OCI-LY1 (cell line): Measurements from ENCODE around the gene TNIP3.
"Not testable (repeated sequence)": the region's sequence is repeated elsewhere in the genome, so short reads cannot be mapped to it uniquely, and the experiment has no call there.

ENCODE experiments used
- EZH2 ChIP-seq: fragments of 200-600 bp; sonication (generic), shearing (Covaris generic); IDR thresholded peaks from 2 replicates; pipeline ENCODE4 v1.8.0; 2017; ENCODE audit warnings: borderline replicate concordance, mixed run types, mild to moderate bottlenecking, antibody characterized with exemption, low read length, moderate library complexity, mixed read lengths
- TF ChIP-seq, protein P1 (sequence below): fragments of 200-600 bp; sonication (generic), shearing (Covaris generic); IDR thresholded peaks from 2 replicates; pipeline ENCODE4 v1.5.1; 2017; ENCODE audit warnings: mild to moderate bottlenecking, antibody characterized with exemption, low read length, moderate library complexity, mixed read lengths

DNA sequence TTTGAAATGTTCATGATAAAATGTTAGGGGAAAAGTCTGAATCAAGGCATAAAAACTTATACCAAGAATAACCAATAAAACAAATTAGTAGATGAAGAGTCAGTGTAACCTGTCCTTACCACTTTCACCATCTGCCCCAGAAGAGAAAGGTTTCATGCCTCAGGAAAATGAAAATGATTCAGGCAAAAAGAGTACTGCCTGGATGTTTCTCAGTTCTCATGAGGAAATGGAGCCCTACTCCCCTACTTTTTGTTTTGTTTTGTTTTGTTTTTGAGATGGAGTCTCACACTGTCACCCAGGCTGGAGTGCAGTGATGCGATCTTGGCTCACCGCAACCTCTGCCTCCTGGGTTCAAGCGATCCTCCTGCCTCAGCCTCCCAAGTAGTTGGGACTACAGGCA lies 7.4 kb upstream of the TNIP3 start:
- TF ChIP-seq, protein P1, sequence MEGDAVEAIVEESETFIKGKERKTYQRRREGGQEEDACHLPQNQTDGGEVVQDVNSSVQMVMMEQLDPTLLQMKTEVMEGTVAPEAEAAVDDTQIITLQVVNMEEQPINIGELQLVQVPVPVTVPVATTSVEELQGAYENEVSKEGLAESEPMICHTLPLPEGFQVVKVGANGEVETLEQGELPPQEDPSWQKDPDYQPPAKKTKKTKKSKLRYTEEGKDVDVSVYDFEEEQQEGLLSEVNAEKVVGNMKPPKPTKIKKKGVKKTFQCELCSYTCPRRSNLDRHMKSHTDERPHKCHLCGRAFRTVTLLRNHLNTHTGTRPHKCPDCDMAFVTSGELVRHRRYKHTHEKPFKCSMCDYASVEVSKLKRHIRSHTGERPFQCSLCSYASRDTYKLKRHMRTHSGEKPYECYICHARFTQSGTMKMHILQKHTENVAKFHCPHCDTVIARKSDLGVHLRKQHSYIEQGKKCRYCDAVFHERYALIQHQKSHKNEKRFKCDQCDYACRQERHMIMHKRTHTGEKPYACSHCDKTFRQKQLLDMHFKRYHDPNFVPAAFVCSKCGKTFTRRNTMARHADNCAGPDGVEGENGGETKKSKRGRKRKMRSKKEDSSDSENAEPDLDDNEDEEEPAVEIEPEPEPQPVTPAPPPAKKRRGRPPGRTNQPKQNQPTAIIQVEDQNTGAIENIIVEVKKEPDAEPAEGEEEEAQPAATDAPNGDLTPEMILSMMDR, result not testable (repeated sequence)
- not testable (repeated sequence) for TF ChIP-seq EZH2
